Liver (tissue), 3 donors: ENCODE results near the gene GM2A.

Source experiments
- EGR1 ChIP-seq, 2 donors: IDR thresholded peaks; 2 replicates each; pipeline ENCODE4 v1.6.1; 2016 to 2018; ENCODE audit warnings: antibody characterized with exemption in 2 of 2, low read depth in 2 of 2
- FOXA1 ChIP-seq: IDR thresholded peaks from 2 replicates; pipeline ENCODE4 v1.6.1; 2016; ENCODE audit warnings: antibody characterized with exemption
- GABPA ChIP-seq, 2 donors: IDR thresholded peaks in 1 of 2; conservative IDR thresholded peaks in 1 of 2; 2 replicates each; pipeline ENCODE4 v1.6.1; 2016; ENCODE audit warnings: antibody characterized with exemption in 2 of 2, mild to moderate bottlenecking in 1 of 2, moderate library complexity in 1 of 2
- HNF4A ChIP-seq, 2 donors: conservative IDR thresholded peaks; 2 replicates each; pipeline ENCODE4 v1.6.1; 2016; ENCODE audit warnings: antibody characterized with exemption in 2 of 2, mild to moderate bottlenecking in 2 of 2
- JUND ChIP-seq, 2 donors: IDR thresholded peaks; 2 replicates each; pipeline ENCODE4 v1.6.1; 2016; ENCODE audit warnings: antibody characterized with exemption in 2 of 2
- RAD21 ChIP-seq, 2 donors: IDR thresholded peaks; 2 replicates each; pipeline ENCODE4 v1.6.1; 2016; ENCODE audit warnings: antibody characterized with exemption in 2 of 2, mild to moderate bottlenecking in 2 of 2
- RXRA ChIP-seq, 2 donors: IDR thresholded peaks; 2 replicates each; pipeline ENCODE4 v1.6.1; 2017 to 2018; ENCODE audit warnings: antibody characterized with exemption in 2 of 2, mild to moderate bottlenecking in 1 of 2
- SP1 ChIP-seq: IDR thresholded peaks from 2 replicates; pipeline ENCODE4 v1.6.1; 2018; ENCODE audit warnings: antibody characterized with exemption, mild to moderate bottlenecking
- TAF1 ChIP-seq: conservative IDR thresholded peaks from 2 replicates; pipeline ENCODE4 v1.6.1; 2016; ENCODE audit warnings: antibody characterized with exemption, mild to moderate bottlenecking
- YY1 ChIP-seq: IDR thresholded peaks from 2 replicates; pipeline ENCODE4 v1.6.1; 2016; ENCODE audit warnings: antibody characterized with exemption, mild to moderate bottlenecking
- TF ChIP-seq, protein P1 (sequence below): fragments of 150-350 bp; IDR thresholded peaks from 2 replicates; pipeline ENCODE4 v1.5.1; 2017; ENCODE audit warnings: improper control_type of control experiment, low read depth, low read length; ENCODE audit not compliant: missing input control
- TF ChIP-seq, protein P2 (sequence below): IDR thresholded peaks from 2 replicates; pipeline ENCODE4 v1.6.1; 2016; ENCODE audit warnings: antibody characterized with exemption, mild to moderate bottlenecking
- TF ChIP-seq, protein P3 (sequence below): IDR thresholded peaks from 2 replicates; pipeline ENCODE4 v1.6.1; 2016; ENCODE audit warnings: antibody characterized with exemption
- TF ChIP-seq, protein P4 (sequence below): IDR thresholded peaks from 2 replicates; pipeline ENCODE4 v1.6.1; 2016; ENCODE audit warnings: antibody characterized with exemption
- donor health status: healthy.
- donor health status: healthy.

DNA sequence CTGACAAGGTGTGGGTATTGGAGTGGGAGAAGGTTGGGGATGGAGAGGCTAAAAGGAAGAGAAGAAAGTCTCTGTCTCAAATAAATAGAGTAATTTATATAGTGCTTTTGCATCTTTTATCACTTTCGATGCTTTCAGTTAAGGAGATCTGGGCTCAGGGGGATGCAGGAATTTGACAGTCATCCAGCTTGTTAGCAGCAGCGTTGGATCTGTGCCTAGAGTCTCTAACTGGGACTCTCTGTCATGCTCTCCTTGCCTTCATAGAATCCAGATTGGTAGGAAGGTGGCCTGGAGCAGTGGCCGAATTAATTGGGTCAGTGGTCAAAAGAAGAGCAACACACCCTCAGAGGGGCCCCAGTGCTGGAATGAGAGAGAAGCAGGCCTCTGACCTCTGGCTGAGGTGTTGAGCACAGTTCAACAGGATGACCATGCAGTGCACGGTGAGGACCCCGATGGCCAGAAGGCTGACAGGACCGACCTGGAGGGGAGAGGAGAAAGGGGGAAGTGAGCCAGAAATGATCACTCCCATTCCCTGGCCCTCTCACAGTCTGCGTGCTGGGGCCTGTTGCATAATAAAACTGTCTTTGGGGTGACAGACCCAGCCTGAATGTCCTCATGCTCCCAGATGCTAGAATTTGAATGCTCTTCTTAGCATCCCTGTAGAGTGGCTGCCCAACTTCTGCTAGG is 42.9 kb downstream of the GM2A start:
- TF ChIP-seq SP1 (no peak), YY1 (no peak), TAF1 (no peak), RXRA (IDR thresholded peaks at IDR 0.05) (no peak), JUND (IDR thresholded peaks at IDR 0.05) (no peak), EGR1 (IDR thresholded peaks at IDR 0.05; ENCODE audit: low read depth in 2 of 2) (no peak), GABPA (IDR thresholded peaks at IDR 0.05 in 1 of 2, conservative IDR thresholded peaks at IDR 0.05 in 1 of 2) (no peak), RAD21 (IDR thresholded peaks at IDR 0.05) (no peak), HNF4A (conservative IDR thresholded peaks at IDR 0.05) (no peak), FOXA1 (no peak)
- TF ChIP-seq, protein P1, sequence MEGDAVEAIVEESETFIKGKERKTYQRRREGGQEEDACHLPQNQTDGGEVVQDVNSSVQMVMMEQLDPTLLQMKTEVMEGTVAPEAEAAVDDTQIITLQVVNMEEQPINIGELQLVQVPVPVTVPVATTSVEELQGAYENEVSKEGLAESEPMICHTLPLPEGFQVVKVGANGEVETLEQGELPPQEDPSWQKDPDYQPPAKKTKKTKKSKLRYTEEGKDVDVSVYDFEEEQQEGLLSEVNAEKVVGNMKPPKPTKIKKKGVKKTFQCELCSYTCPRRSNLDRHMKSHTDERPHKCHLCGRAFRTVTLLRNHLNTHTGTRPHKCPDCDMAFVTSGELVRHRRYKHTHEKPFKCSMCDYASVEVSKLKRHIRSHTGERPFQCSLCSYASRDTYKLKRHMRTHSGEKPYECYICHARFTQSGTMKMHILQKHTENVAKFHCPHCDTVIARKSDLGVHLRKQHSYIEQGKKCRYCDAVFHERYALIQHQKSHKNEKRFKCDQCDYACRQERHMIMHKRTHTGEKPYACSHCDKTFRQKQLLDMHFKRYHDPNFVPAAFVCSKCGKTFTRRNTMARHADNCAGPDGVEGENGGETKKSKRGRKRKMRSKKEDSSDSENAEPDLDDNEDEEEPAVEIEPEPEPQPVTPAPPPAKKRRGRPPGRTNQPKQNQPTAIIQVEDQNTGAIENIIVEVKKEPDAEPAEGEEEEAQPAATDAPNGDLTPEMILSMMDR, result no peak
- TF ChIP-seq, protein P2, sequence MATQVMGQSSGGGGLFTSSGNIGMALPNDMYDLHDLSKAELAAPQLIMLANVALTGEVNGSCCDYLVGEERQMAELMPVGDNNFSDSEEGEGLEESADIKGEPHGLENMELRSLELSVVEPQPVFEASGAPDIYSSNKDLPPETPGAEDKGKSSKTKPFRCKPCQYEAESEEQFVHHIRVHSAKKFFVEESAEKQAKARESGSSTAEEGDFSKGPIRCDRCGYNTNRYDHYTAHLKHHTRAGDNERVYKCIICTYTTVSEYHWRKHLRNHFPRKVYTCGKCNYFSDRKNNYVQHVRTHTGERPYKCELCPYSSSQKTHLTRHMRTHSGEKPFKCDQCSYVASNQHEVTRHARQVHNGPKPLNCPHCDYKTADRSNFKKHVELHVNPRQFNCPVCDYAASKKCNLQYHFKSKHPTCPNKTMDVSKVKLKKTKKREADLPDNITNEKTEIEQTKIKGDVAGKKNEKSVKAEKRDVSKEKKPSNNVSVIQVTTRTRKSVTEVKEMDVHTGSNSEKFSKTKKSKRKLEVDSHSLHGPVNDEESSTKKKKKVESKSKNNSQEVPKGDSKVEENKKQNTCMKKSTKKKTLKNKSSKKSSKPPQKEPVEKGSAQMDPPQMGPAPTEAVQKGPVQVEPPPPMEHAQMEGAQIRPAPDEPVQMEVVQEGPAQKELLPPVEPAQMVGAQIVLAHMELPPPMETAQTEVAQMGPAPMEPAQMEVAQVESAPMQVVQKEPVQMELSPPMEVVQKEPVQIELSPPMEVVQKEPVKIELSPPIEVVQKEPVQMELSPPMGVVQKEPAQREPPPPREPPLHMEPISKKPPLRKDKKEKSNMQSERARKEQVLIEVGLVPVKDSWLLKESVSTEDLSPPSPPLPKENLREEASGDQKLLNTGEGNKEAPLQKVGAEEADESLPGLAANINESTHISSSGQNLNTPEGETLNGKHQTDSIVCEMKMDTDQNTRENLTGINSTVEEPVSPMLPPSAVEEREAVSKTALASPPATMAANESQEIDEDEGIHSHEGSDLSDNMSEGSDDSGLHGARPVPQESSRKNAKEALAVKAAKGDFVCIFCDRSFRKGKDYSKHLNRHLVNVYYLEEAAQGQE, result no peak
- TF ChIP-seq, protein P3, sequence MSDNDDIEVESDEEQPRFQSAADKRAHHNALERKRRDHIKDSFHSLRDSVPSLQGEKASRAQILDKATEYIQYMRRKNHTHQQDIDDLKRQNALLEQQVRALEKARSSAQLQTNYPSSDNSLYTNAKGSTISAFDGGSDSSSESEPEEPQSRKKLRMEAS, result no peak
- TF ChIP-seq, protein P4, sequence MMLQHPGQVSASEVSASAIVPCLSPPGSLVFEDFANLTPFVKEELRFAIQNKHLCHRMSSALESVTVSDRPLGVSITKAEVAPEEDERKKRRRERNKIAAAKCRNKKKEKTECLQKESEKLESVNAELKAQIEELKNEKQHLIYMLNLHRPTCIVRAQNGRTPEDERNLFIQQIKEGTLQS, result no peak
